ENCODE results near the gene AFF1.

DNA sequence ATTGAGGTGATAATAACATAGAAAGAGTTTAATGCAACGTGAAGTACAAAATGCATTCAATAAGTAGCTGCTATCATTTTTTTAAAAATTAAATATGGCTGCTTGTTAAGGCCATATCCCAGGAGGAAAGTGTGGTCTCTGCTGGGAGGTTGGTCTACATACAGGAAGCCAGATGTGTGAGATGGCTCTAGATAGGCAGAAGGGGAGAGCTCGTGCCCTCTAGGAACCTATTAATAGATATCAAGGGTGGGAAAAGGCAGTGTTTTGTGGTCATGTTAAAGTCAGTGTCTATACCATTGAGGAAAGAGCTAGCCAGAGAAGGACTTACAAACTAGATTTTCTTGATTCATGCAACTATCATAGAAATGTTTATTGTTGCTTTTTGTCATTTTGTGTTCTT is 145.2 kb downstream of the AFF1 start:
- TF ChIP-seq, protein P1, sequence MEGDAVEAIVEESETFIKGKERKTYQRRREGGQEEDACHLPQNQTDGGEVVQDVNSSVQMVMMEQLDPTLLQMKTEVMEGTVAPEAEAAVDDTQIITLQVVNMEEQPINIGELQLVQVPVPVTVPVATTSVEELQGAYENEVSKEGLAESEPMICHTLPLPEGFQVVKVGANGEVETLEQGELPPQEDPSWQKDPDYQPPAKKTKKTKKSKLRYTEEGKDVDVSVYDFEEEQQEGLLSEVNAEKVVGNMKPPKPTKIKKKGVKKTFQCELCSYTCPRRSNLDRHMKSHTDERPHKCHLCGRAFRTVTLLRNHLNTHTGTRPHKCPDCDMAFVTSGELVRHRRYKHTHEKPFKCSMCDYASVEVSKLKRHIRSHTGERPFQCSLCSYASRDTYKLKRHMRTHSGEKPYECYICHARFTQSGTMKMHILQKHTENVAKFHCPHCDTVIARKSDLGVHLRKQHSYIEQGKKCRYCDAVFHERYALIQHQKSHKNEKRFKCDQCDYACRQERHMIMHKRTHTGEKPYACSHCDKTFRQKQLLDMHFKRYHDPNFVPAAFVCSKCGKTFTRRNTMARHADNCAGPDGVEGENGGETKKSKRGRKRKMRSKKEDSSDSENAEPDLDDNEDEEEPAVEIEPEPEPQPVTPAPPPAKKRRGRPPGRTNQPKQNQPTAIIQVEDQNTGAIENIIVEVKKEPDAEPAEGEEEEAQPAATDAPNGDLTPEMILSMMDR (IDR thresholded peaks at IDR 0.05; ENCODE audit: insufficient read depth, low read depth, low read length): no peak
- TF ChIP-seq EZH2 (IDR thresholded peaks at IDR 0.05; ENCODE audit: insufficient read depth, low read length): no peak
